SK-N-SH (cell line): ENCODE data around the gene UGT2A3.

Experiments
- EP300 ChIP-seq, 2 experiments: IDR thresholded peaks; 2 replicates each; pipeline versions ENCODE4 v1.4.0 to v1.6.1; 2012; ENCODE audit warnings: borderline replicate concordance in 1 of 2, low read depth in 1 of 2, low read length in 1 of 2
- EZH2phosphoT487 ChIP-seq: fragments of 200-600 bp; sonication (generic); IDR thresholded peaks from 2 replicates; pipeline ENCODE4 v1.6.1; 2017; ENCODE audit warnings: low read depth, mixed run types, mild to moderate bottlenecking, antibody characterized with exemption, moderate library complexity, borderline replicate concordance
- FOXJ3 ChIP-seq: sonication (generic); formaldehyde crosslinking; IDR thresholded peaks from 2 replicates; pipeline ENCODE4 v1.5.1; 2020; ENCODE audit warnings: mild to moderate bottlenecking, missing genetic modification reagents
- POLR2AphosphoS5 ChIP-seq: IDR thresholded peaks from 2 replicates; pipeline ENCODE4 v1.6.1; 2012; ENCODE audit warnings: low read depth, low read length
- RFX5 ChIP-seq: IDR thresholded peaks from 2 replicates; pipeline ENCODE4 v1.6.1; 2012; ENCODE audit warnings: mild to moderate bottlenecking, improper control_type of control experiment, low read length
- TAF1 ChIP-seq: IDR thresholded peaks from 2 replicates; pipeline ENCODE4 v1.6.1; 2012; ENCODE audit warnings: low read depth, mild to moderate bottlenecking, low read length, moderate library complexity, borderline replicate concordance
- TCF12 ChIP-seq: IDR thresholded peaks from 2 replicates; pipeline ENCODE4 v1.4.0; 2012
- TF ChIP-seq, protein P1 (sequence below): fragments of 200-600 bp; sonication (generic); IDR thresholded peaks from 2 replicates; pipeline ENCODE4 v1.6.1; 2017; ENCODE audit warnings: antibody characterized with exemption, mild to moderate bottlenecking, moderate library complexity
- TF ChIP-seq, protein P2 (sequence below): fragments of 150-350 bp; IDR thresholded peaks from 2 replicates; pipeline ENCODE4 v1.6.1; 2016; ENCODE audit warnings: mild to moderate bottlenecking, low read depth, low read length
- TF ChIP-seq, protein P3 (sequence below): IDR thresholded peaks from 2 replicates; pipeline ENCODE4 v1.6.1; 2012; ENCODE audit warnings: mild to moderate bottlenecking, low read depth, low read length, moderate library complexity

DNA sequence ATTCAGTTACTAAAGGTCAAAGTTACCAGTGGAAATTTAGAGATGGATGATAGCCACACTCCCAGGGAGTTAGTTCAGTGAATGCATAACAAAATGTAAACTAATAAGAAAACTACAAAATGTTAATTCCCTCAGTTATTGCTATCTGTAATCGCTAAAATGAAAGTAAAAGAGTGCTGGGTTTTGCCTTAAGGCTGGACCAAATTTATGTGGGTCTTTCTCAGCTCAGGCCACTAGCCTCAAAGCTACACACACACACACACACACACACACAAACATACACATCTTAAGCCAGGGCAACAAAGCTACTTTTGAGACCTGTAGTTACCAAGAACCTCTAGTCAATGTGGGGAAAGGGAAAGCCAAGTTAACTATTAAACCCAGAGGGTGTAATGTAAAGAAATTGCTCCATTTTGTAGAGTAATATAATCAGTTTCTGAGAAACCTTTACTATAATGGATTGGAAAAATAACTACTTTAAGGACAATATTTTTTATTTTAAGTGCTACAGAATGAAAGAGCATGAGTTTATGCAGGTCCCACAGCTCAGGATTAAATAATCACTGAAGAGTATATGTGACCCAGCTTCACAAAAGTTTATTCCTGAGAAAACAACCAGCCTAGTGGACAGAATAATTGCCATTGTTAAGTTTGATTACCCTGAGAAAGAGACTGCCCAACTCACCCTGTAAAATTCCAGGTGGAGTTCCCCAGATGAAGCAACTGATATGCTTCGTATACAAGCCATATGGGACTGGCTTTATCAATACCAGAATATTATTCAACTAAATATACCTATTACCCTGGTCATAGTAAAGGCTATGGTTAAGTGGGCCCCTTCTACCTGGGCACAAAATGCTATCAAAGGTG is 8.9 kb upstream of the UGT2A3 start:
- no peak for TF ChIP-seq TAF1
- TF ChIP-seq POLR2AphosphoS5: no peak
- TF ChIP-seq TCF12: no peak
- no peak for TF ChIP-seq RFX5
- TF ChIP-seq, protein P1, sequence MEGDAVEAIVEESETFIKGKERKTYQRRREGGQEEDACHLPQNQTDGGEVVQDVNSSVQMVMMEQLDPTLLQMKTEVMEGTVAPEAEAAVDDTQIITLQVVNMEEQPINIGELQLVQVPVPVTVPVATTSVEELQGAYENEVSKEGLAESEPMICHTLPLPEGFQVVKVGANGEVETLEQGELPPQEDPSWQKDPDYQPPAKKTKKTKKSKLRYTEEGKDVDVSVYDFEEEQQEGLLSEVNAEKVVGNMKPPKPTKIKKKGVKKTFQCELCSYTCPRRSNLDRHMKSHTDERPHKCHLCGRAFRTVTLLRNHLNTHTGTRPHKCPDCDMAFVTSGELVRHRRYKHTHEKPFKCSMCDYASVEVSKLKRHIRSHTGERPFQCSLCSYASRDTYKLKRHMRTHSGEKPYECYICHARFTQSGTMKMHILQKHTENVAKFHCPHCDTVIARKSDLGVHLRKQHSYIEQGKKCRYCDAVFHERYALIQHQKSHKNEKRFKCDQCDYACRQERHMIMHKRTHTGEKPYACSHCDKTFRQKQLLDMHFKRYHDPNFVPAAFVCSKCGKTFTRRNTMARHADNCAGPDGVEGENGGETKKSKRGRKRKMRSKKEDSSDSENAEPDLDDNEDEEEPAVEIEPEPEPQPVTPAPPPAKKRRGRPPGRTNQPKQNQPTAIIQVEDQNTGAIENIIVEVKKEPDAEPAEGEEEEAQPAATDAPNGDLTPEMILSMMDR: no peak
- TF ChIP-seq EZH2phosphoT487: no peak
- TF ChIP-seq EP300 (IDR thresholded peaks at IDR 0.05; ENCODE audit: borderline replicate concordance in 1 of 2, low read depth in 1 of 2, low read length in 1 of 2): no peak
- TF ChIP-seq FOXJ3: no peak
- TF ChIP-seq, protein P2, sequence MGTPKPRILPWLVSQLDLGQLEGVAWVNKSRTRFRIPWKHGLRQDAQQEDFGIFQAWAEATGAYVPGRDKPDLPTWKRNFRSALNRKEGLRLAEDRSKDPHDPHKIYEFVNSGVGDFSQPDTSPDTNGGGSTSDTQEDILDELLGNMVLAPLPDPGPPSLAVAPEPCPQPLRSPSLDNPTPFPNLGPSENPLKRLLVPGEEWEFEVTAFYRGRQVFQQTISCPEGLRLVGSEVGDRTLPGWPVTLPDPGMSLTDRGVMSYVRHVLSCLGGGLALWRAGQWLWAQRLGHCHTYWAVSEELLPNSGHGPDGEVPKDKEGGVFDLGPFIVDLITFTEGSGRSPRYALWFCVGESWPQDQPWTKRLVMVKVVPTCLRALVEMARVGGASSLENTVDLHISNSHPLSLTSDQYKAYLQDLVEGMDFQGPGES: no peak
- TF ChIP-seq, protein P3, sequence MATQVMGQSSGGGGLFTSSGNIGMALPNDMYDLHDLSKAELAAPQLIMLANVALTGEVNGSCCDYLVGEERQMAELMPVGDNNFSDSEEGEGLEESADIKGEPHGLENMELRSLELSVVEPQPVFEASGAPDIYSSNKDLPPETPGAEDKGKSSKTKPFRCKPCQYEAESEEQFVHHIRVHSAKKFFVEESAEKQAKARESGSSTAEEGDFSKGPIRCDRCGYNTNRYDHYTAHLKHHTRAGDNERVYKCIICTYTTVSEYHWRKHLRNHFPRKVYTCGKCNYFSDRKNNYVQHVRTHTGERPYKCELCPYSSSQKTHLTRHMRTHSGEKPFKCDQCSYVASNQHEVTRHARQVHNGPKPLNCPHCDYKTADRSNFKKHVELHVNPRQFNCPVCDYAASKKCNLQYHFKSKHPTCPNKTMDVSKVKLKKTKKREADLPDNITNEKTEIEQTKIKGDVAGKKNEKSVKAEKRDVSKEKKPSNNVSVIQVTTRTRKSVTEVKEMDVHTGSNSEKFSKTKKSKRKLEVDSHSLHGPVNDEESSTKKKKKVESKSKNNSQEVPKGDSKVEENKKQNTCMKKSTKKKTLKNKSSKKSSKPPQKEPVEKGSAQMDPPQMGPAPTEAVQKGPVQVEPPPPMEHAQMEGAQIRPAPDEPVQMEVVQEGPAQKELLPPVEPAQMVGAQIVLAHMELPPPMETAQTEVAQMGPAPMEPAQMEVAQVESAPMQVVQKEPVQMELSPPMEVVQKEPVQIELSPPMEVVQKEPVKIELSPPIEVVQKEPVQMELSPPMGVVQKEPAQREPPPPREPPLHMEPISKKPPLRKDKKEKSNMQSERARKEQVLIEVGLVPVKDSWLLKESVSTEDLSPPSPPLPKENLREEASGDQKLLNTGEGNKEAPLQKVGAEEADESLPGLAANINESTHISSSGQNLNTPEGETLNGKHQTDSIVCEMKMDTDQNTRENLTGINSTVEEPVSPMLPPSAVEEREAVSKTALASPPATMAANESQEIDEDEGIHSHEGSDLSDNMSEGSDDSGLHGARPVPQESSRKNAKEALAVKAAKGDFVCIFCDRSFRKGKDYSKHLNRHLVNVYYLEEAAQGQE: no peak
